ENCODE results near the gene KIAA0232. TPM values are rescaled to one million over a fixed set of nuclear protein-coding genes. Genes with fewer than 3 reads are reported as not detected.

KIAA0232 gene
- total RNA-seq (2022; extraction: Qiagen RNA extraction; ENCODE audit: low read depth): 5.3 to 9.6 TPM (median 8.2 TPM) in 5 replicates

DNA sequence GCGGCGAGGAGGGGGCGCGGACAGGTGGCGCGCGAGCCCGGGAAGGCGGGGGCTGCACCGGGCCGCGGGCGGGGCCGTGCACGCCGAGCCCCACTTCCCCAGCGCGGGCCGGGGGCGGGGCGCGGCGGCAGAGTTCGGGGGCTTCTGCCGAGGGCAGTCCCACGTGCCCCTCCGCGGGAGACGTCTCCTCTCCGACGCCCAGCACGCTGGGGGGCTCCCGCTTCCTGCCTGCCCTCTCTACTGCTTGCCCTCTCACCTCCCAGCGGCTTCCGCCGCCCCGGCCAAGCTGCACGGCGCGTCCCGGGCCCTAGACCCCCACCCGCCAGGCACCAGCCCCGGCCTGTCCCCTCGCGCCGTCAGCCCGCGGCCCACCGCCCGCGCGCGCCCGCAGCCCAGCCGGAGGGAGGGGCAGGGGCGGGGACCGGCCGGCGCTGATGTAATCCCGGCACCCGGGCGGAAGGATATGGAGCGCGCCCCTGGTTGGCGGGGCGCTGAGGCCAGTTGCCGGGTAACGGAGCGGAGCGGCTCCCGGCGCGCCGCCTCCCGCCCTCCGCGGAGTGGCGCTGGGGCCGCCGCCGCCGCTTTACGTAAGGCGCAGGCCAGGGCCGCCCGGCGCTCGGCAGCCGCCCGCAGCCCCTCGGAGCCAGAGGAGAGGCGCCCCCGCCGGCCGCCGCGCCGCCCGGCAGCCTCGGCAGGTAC, at the start of gene KIAA0232:
KIAA0232 (plus strand) TSS at position 581 of the 699 bp plus-strand sequence. CDS start 41,727 bp downstream, outside the sequence.

GRCh38 chr4:6909113-6909969, 126.8 kb downstream of the KIAA0232 start, which contains the start of gene TBC1D14:
Gene TBC1D14, plus strand, starts transcription at chr4:6909826. Its CDS starts 13,564 bp downstream, at chr4:6923390.

Other genes starting within 250 kb of the KIAA0232 start
- 8.6 to 9.8 TPM (median 9.7 TPM) in 5 replicates for gene MAN2B2, start 207.5 kb upstream of the KIAA0232 start, total RNA-seq (2022; extraction: Qiagen RNA extraction; ENCODE audit: low read depth)
- gene MRFAP1, start 142.0 kb upstream of the KIAA0232 start, total RNA-seq (2022; extraction: Qiagen RNA extraction; ENCODE audit: low read depth): 237 to 261 TPM (median 251 TPM) in 5 replicates
- 17.7 to 70.6 TPM (median 57.8 TPM) in 5 replicates for gene S100P, start 88.8 kb upstream of the KIAA0232 start, total RNA-seq (2022; extraction: Qiagen RNA extraction; ENCODE audit: low read depth)
- gene MRFAP1L1, start 72.9 kb upstream of the KIAA0232 start, total RNA-seq (2022; extraction: Qiagen RNA extraction; ENCODE audit: low read depth): 29.9 to 34.8 TPM (median 32.6 TPM) in 5 replicates
- 12.7 to 15.8 TPM (median 14.1 TPM) in 5 replicates for gene BLOC1S4, start 66.6 kb upstream of the KIAA0232 start, total RNA-seq (2022; extraction: Qiagen RNA extraction; ENCODE audit: low read depth)
- 31.2 to 34.7 TPM (median 33.8 TPM) in 5 replicates for gene TBC1D14, start 127.1 kb downstream of the KIAA0232 start, total RNA-seq (2022; extraction: Qiagen RNA extraction; ENCODE audit: low read depth)

Data from A549 treated with CpdA at 1 μM for 4 hours (cell line).